ENCODE data around the gene SF1. TPM values are rescaled to one million over a fixed set of nuclear protein-coding genes. Genes with fewer than 3 reads are reported as not detected.
A peak's percentile ranks its signal among the peaks of the same experiment; 100 is the strongest.

Gene SF1
- total RNA-seq, 6 donors from 2014 or later: 231 to 625 (median 265) TPM

GRCh38 chr11:64803846-64804345 is 25.6 kb upstream of the SF1 start:
- TF ChIP-seq CTCF (IDR thresholded peaks at IDR 0.05) (no peak), EP300 (IDR thresholded peaks at IDR 0.05) (no peak), POLR2AphosphoS5 (IDR thresholded peaks at IDR 0.05) (no peak), POLR2A (IDR thresholded peaks at IDR 0.05) (no peak)
- peak overlapping the region in 3 of 4 donors; percentile 75 to 89 (median 79) for H3K4me3 ChIP-seq
- H3K4me1 ChIP-seq: peaks cover 31 to 52% (median 44%) of the 10 kb centered on the region in 4 donors
- peaks cover 0 to 47% (median 9%) of the 10 kb centered on the region in 4 donors for H3K36me3 ChIP-seq
- no peak for DNase-seq
- no peaks in the 10 kb centered on the region for H3K9me3 ChIP-seq
- H3K27me3 ChIP-seq: no peaks in the 10 kb centered on the region
- WGBS, 2 donors: 24 to 43% methylated on average over 8 to 15 of the region's 15 CpGs
- peak overlapping the region; percentile 82 to 92 (median 87) for H3K27ac ChIP-seq
- peak in 1 of 2 donors; percentile 7 for ATAC-seq (ENCODE audit: low FRiP score in 2 of 2)

- H3K27ac ChIP-seq: peak within 1 kb of the TSS; percentile 83 to 92 (median 88)
- 0 to 1% methylated on average over 26 to 28 of the region's 58 CpGs for WGBS, 2 donors
- peak; percentile 88 to 96 for ATAC-seq (ENCODE audit: low FRiP score in 2 of 2)
- H3K4me3 ChIP-seq: peak within 1 kb of the TSS; percentile 72 to 89 (median 77)
- DNase-seq: peak; percentile 93 to 98
- H3K4me1 ChIP-seq: peaks cover 31 to 55% (median 42%) of the 10 kb centered on the region in 4 donors
- peaks cover 0 to 51% (median 9%) of the 10 kb centered on the region in 4 donors for H3K36me3 ChIP-seq
- H3K27me3 ChIP-seq: no peaks in the 10 kb centered on the region
- no peaks in the 10 kb centered on the region for H3K9me3 ChIP-seq
- peak in 3 of 6 experiments; percentile 10 to 15 (median 11) for TF ChIP-seq CTCF (IDR thresholded peaks at IDR 0.05)
- peak in 1 of 4 donors; percentile 17 for TF ChIP-seq POLR2A (IDR thresholded peaks at IDR 0.05)
- no peak for TF ChIP-seq EP300 (IDR thresholded peaks at IDR 0.05)
- peak in 1 of 2 donors; percentile 29 for TF ChIP-seq POLR2AphosphoS5 (IDR thresholded peaks at IDR 0.05)
These were observed 25.0 kb upstream of the SF1 start, which contains the start of gene MAP4K2 for GRCh38 chr11:64803158-64803845. MAP4K2 (minus strand) TSS chr11:64803214; CDS start chr11:64803149, 65 bp downstream.

- DNase-seq: no peak
- peaks cover 0 to 47% (median 9%) of the 10 kb centered on the region in 4 donors for H3K36me3 ChIP-seq
- peak overlapping the region; percentile 72 to 89 (median 77) for H3K4me3 ChIP-seq
- ATAC-seq (ENCODE audit: low FRiP score in 2 of 2): peak in 1 of 2 donors; percentile 2
- no peaks in the 10 kb centered on the region for H3K27me3 ChIP-seq
- H3K4me1 ChIP-seq: peaks cover 31 to 55% (median 42%) of the 10 kb centered on the region in 4 donors
- TF ChIP-seq POLR2AphosphoS5 (IDR thresholded peaks at IDR 0.05) (no peak), EP300 (IDR thresholded peaks at IDR 0.05) (no peak), POLR2A (IDR thresholded peaks at IDR 0.05) (no peak), CTCF (IDR thresholded peaks at IDR 0.05) (no peak)
- H3K9me3 ChIP-seq: no peaks in the 10 kb centered on the region
- 18% methylated on average over 10 of the region's 54 CpGs; no CpG with 5 or more reads in 1 of the 2 donors for WGBS, 2 donors
- peak overlapping the region; percentile 69 to 91 (median 84) for H3K27ac ChIP-seq
These were observed 24.2 kb upstream of the SF1 start for GRCh38 chr11:64802370-64803157.

- Histone ChIP-seq H3K27ac (peak overlapping the region; percentile 69 to 91 (median 84)), H3K9me3 (no peaks in the 10 kb centered on the region), H3K4me1 (peaks cover 31 to 60% (median 42%) of the 10 kb centered on the region in 4 donors), H3K36me3 (peaks cover 0 to 47% (median 16%) of the 10 kb centered on the region in 4 donors), H3K27me3 (no peaks in the 10 kb centered on the region), H3K4me3 (peak overlapping the region; percentile 4 to 89 (median 77))
- DNase-seq (no peak), ATAC-seq (ENCODE audit: low FRiP score in 2 of 2) (no peak)
- no peak for TF ChIP-seq POLR2A (IDR thresholded peaks at IDR 0.05)
- no peak for TF ChIP-seq EP300 (IDR thresholded peaks at IDR 0.05)
- no peak for TF ChIP-seq CTCF (IDR thresholded peaks at IDR 0.05)
- peak in 1 of 2 donors; percentile 29 for TF ChIP-seq POLR2AphosphoS5 (IDR thresholded peaks at IDR 0.05)
- WGBS, 2 donors: 37 to 58% methylated on average over 4 to 12 of the region's 13 CpGs
These were observed 23.4 kb upstream of the SF1 start for GRCh38 chr11:64801561-64802369.

Data from upper lobe of left lung (tissue), 6 donors.